Left ventricle myocardium inferior (tissue), 1 donor: ENCODE data around the gene HARBI1. TPM values are rescaled to one million over a fixed set of nuclear protein-coding genes. Genes with fewer than 3 reads are reported as not detected.

Experiments
- DNase-seq: peaks from one replicate; pipeline ENCODE4 v3.0.0-alpha.2; 2020
- H3K27ac ChIP-seq: fragments of 200-600 bp; replicated peaks from 2 replicates; pipeline ENCODE4 v1.8.0; 2021
- H3K27me3 ChIP-seq: fragments of 200-600 bp; 2 replicates; pipeline ENCODE4 v1.8.0; 2021; ENCODE audit warnings: low read depth
- H3K36me3 ChIP-seq: fragments of 200-600 bp; 2 replicates; pipeline ENCODE4 v1.8.0; 2021
- H3K4me1 ChIP-seq: fragments of 200-600 bp; 2 replicates; pipeline ENCODE4 v1.8.0; 2021
- H3K4me3 ChIP-seq: fragments of 200-600 bp; 2 replicates; pipeline ENCODE4 v1.8.0; 2021; ENCODE audit warnings: mild to moderate bottlenecking, moderate library complexity
- H3K9me3 ChIP-seq: fragments of 200-600 bp; replicated peaks from 2 replicates; pipeline ENCODE4 v1.8.0; 2021
- intact Hi-C: fragments of 100-400 bp; cut with micrococcal nuclease; formaldehyde crosslinking; loops from one replicate; pipeline ENCODE4 v1.11.0; 2022
- total RNA-seq: library from RNA; stranded (reverse); fragmentation: NEBNext Ultra II Directional; extraction: Animal tissue kit (Norgen Biotek cat#: 25700); gene quantifications from one replicate; pipeline ENCODE4 v1.2.1, GENCODE V29; 2021
- TF ChIP-seq, protein P1 (sequence below): fragments of 200-600 bp; IDR thresholded peaks from 2 replicates; pipeline ENCODE4 v1.8.0; 2021; ENCODE audit warnings: antibody characterized with exemption, mild to moderate bottlenecking, borderline replicate concordance
- donor health status: DM: no; HTN: yes; CAD: no; lungs with severe emphysema.

HARBI1 gene
- total RNA-seq, 1 donor from 2014 or later, result 4.8 TPM

GRCh38 chr11:46632502-46632901, 15.5 kb upstream of the HARBI1 start:
- H3K9me3 ChIP-seq, result no peaks in the 10 kb centered on the region
- H3K27ac ChIP-seq, result no peak overlapping the region
- H3K4me1 ChIP-seq, result peaks cover 11% of the 10 kb centered on the region
- TF ChIP-seq, protein P1, sequence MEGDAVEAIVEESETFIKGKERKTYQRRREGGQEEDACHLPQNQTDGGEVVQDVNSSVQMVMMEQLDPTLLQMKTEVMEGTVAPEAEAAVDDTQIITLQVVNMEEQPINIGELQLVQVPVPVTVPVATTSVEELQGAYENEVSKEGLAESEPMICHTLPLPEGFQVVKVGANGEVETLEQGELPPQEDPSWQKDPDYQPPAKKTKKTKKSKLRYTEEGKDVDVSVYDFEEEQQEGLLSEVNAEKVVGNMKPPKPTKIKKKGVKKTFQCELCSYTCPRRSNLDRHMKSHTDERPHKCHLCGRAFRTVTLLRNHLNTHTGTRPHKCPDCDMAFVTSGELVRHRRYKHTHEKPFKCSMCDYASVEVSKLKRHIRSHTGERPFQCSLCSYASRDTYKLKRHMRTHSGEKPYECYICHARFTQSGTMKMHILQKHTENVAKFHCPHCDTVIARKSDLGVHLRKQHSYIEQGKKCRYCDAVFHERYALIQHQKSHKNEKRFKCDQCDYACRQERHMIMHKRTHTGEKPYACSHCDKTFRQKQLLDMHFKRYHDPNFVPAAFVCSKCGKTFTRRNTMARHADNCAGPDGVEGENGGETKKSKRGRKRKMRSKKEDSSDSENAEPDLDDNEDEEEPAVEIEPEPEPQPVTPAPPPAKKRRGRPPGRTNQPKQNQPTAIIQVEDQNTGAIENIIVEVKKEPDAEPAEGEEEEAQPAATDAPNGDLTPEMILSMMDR, result no peak
- intact Hi-C loops, result no loop called here
- H3K4me3 ChIP-seq, result no peak overlapping the region
- DNase-seq, result no peak
- peaks cover 28% of the 10 kb centered on the region for H3K36me3 ChIP-seq
- H3K27me3 ChIP-seq, result no peaks in the 10 kb centered on the region

- Histone ChIP-seq H3K4me1 (peaks cover 11% of the 10 kb centered on the region), H3K27me3 (no peaks in the 10 kb centered on the region), H3K36me3 (peaks cover 32% of the 10 kb centered on the region), H3K9me3 (no peaks in the 10 kb centered on the region), H3K27ac (no peak overlapping the region), H3K4me3 (no peak overlapping the region)
- no peak for DNase-seq
- intact Hi-C loops, result no loop called here
- TF ChIP-seq, protein P1, result no peak
Measured at GRCh38 chr11:46631676-46632075, 14.6 kb upstream of the HARBI1 start.

- no peak for DNase-seq
- no peaks in the 10 kb centered on the region for H3K27me3 ChIP-seq
- no peak overlapping the region for H3K27ac ChIP-seq
- H3K4me1 ChIP-seq, result peaks cover 11% of the 10 kb centered on the region
- TF ChIP-seq, protein P1, result no peak
- no peak overlapping the region for H3K4me3 ChIP-seq
- H3K36me3 ChIP-seq, result peaks cover 46% of the 10 kb centered on the region
- intact Hi-C loops, result no loop called here
- no peaks in the 10 kb centered on the region for H3K9me3 ChIP-seq
Measured at GRCh38 chr11:46630237-46630636, 13.2 kb upstream of the HARBI1 start.

DNA sequence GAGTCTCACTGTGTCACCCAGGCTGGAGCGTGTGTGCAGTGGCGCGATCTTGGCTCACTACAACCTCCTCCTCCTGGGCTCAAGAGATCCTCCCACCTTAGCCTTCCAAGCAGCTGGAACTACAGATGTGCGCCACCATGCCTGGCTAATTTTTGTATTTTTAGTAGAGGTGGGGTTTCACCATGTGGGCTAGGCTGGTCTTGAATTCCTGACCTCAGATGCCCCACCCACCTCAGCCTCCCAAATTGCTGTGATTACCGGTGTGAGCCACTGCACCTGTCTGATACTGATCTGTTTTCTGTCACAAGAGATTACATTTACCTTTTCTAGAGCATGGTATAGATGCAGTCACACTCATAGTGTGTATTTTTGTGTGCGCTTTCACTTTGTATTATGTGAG, 11.9 kb upstream of the HARBI1 start:
- no peak for DNase-seq
- Histone ChIP-seq H3K9me3 (no peaks in the 10 kb centered on the region), H3K4me3 (no peak overlapping the region), H3K4me1 (peaks cover 11% of the 10 kb centered on the region), H3K36me3 (peaks cover 57% of the 10 kb centered on the region), H3K27ac (no peak overlapping the region), H3K27me3 (no peaks in the 10 kb centered on the region)
- TF ChIP-seq, protein P1, result no peak
- intact Hi-C loops, result no loop called here

- DNase-seq, result no peak
- no peak overlapping the region for H3K27ac ChIP-seq
- peaks cover 23% of the 10 kb centered on the region for H3K4me1 ChIP-seq
- H3K36me3 ChIP-seq, result peaks cover 73% of the 10 kb centered on the region
- TF ChIP-seq, protein P1, result no peak
- H3K9me3 ChIP-seq, result no peaks in the 10 kb centered on the region
- no peaks in the 10 kb centered on the region for H3K27me3 ChIP-seq
- intact Hi-C loops, result no loop called here
- no peak overlapping the region for H3K4me3 ChIP-seq
Measured at GRCh38 chr11:46625406-46625805, 8.4 kb upstream of the HARBI1 start.

DNA sequence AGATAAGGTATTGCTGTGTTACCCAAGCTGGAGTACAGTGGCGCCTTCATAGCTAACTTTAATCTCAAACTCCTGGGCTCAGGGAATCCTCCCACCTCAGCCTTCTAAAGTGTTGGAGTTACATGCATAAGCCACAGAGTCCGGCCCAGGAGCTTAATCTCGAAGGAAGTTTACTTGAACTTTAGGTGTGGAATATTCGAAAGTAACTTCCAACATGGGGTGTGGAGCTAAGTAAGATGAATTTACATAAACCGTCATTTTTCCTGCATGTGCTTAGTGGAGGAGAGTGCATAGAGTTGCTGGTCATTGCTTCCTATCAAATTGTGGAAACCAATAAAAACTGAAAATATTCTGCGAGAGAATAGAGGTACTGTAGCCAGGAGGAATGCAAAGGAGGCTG, 1.8 kb upstream of the HARBI1 start:
- Histone ChIP-seq H3K4me1 (peaks cover 68% of the 10 kb centered on the region), H3K36me3 (peaks cover 37% of the 10 kb centered on the region), H3K27ac (no peak overlapping the region), H3K4me3 (peak overlapping the region; percentile 97), H3K27me3 (no peaks in the 10 kb centered on the region), H3K9me3 (no peaks in the 10 kb centered on the region)
- TF ChIP-seq, protein P1, result no peak
- intact Hi-C loops, result no loop called here
- DNase-seq, result no peak
